HG02970 (cell line): Measurements from ENCODE around the gene LCE1D.

Source experiments
- ATAC-seq: cut with Tn5 transposase; IDR thresholded peaks from one replicate; pipeline ENCODE4 v1.9.1; 2021; ENCODE audit warnings: mild to moderate bottlenecking, moderate library complexity, moderate number of reproducible peaks; ENCODE audit not compliant: unreplicated experiment, low FRiP score

LCE1D gene

GRCh38 chr1:152811050-152811449, 14.5 kb downstream of the LCE1D start:
- ATAC-seq, result no peak

DNA sequence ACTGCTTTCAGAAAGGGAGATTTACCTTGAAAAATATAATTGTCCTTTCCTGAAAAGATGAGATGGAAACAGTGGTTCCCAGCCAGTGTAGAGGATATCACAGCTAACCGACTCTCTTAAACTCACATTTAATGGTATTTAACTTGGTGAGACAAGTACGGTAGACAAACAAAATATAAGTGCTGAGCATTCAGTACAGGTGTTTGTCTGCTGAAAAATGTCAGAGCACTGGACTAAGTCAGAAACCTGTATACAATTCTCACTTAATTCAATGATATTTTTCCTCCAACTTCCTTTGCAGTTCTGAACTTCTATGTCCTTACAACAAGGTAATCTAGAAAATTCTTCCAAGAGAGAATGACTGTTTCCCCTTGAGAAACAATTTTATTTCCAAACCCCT, 15.2 kb downstream of the LCE1D start, which contains the start of gene LCE1B:
TSS of gene LCE1B (plus strand) at position 301 of the 400 bp plus-strand sequence. CDS start 476 bp downstream, outside the sequence.
- no peak for ATAC-seq

GRCh38 chr1:152817309-152817708, 20.8 kb downstream of the LCE1D start:
- ATAC-seq, result no peak

- no peak for ATAC-seq
Measured at GRCh38 chr1:152823294-152823693, 26.8 kb downstream of the LCE1D start.

DNA sequence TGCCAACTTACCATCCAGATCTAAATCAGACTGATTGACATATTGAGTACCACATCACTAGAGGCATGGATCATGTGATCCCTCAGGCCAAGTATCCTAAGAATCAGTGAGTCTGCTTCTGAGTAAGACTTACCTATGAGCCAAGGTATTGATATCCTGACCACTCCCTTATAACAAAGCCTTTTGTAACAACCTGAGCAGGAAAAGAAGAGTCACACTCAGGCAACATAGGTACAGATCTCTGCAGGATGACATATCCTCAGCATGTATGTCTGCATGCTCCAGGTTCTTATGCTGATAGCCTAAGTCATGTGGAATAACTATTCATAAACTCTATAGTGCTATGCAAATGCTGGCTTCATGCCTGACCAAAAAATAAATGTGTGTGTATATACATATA, 28.4 kb downstream of the LCE1D start:
- no peak for ATAC-seq

GRCh38 chr1:152827173-152827572, 30.7 kb downstream of the LCE1D start, which contains the start of gene LCE1A:
Gene LCE1A, plus strand, starts transcription at chr1:152827473. Its CDS starts 0 bp downstream, at chr1:152827473.
- ATAC-seq, result no peak

DNA sequence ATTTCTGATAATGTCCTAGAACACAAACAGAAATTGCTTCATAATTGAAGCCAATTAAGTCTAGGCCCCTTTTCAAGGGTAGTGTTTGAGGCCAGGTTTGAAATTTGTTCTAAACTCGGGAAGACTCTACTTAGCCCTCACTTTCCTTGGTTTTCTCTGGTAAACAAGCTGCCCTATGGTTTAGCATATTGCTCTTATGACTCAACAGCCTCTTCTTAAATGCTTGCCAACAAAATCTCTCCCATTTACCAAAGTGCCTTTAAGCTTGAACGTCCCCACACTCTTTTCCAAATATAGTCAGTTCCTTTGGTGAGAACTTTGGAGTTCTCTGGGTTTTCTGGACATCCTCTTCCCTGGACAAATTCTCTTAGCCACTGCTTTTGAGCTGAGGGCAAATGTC, 40.3 kb downstream of the LCE1D start:
- no peak for ATAC-seq

DNA sequence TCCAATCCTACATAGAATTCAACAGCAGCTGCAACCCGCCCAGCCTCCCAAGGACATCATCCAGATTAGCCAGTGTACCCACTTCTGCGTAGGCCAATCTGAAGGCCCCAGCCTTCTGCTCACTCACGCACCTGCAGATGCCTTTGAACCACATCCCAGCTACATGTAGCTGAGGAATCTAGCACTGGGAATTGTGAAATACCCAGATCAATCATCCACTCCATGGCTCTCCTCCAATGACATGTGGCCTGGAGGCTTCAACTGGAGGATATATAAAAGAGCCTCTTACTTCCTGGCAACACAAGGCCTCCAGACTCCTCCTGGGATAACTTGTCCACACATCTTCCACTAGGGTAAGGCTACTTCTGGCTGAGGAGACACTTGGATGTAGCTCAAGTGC, 46.0 kb downstream of the LCE1D start, which contains the start of gene LCE6A:
TSS of gene LCE6A (plus strand) at position 301 of the 400 bp plus-strand sequence. CDS start 665 bp downstream, outside the sequence.
- no peak for ATAC-seq
